Liver (tissue), 9 donors: ENCODE data around the gene SYNPO2. TPM values are rescaled to one million over a fixed set of nuclear protein-coding genes. Genes with fewer than 3 reads are reported as not detected.

ENCODE experiments used
- DNase-seq: peaks from one replicate; pipeline ENCODE4 v3.0.0-alpha.2; 2017; ENCODE audit warnings: low spot score
- H3K27ac ChIP-seq, 2 donors: one replicate each; pipeline ENCODE4 v1.7.0; 2013; ENCODE audit warnings: inconsistent platforms in 2 of 2, low read length in 2 of 2, control low read depth in 1 of 2, low read depth in 1 of 2, mild to moderate bottlenecking in 1 of 2
- H3K27me3 ChIP-seq, 4 donors: one replicate each; pipeline versions ENCODE4 v1.6.1 to v1.7.0; 2013; ENCODE audit warnings: low read length in 3 of 4, inconsistent platforms in 1 of 4, mild to moderate bottlenecking in 1 of 4, moderate library complexity in 1 of 4; ENCODE audit not compliant: control insufficient read depth in 4 of 4, insufficient read depth in 4 of 4
- H3K36me3 ChIP-seq, 4 donors: one replicate each; pipeline versions ENCODE4 v1.6.1 to v1.7.0; 2013; ENCODE audit warnings: low read length in 3 of 4, mild to moderate bottlenecking in 3 of 4, low read depth in 1 of 4, moderate library complexity in 1 of 4; ENCODE audit not compliant: control insufficient read depth in 4 of 4, insufficient read depth in 3 of 4
- H3K4me1 ChIP-seq, 4 donors: one replicate each; pipeline versions ENCODE4 v1.6.1 to v1.7.0; 2013; ENCODE audit warnings: low read length in 3 of 4, mild to moderate bottlenecking in 3 of 4, moderate library complexity in 1 of 4; ENCODE audit not compliant: control insufficient read depth in 4 of 4, insufficient read depth in 4 of 4
- H3K4me3 ChIP-seq, 3 donors: one replicate each; pipeline versions ENCODE4 v1.6.1 to v1.7.0; 2013; ENCODE audit warnings: low read length in 3 of 3, control low read depth in 1 of 3, low read depth in 1 of 3, mild to moderate bottlenecking in 1 of 3
- H3K9ac ChIP-seq, 2 donors: one replicate each; pipeline ENCODE4 v1.7.0; 2013; ENCODE audit warnings: low read length in 2 of 2, mild to moderate bottlenecking in 2 of 2, moderate library complexity in 2 of 2, control low read depth in 1 of 2, low read depth in 1 of 2
- H3K9me3 ChIP-seq, 4 donors: one replicate each; pipeline versions ENCODE4 v1.6.1 to v1.7.0; 2013; ENCODE audit warnings: low read length in 3 of 4; ENCODE audit not compliant: control insufficient read depth in 4 of 4
- ATF3 ChIP-seq: IDR thresholded peaks from 2 replicates; pipeline ENCODE4 v1.6.1; 2016; ENCODE audit warnings: antibody characterized with exemption
- CTCF ChIP-seq: fragments of 150-350 bp; IDR thresholded peaks from 2 replicates; pipeline ENCODE4 v1.5.1; 2017; ENCODE audit warnings: improper control_type of control experiment, low read depth, low read length; ENCODE audit not compliant: missing input control
- EGR1 ChIP-seq, 2 donors: IDR thresholded peaks; 2 replicates each; pipeline ENCODE4 v1.6.1; 2016 to 2018; ENCODE audit warnings: antibody characterized with exemption in 2 of 2, low read depth in 2 of 2
- FOXA1 ChIP-seq: IDR thresholded peaks from 2 replicates; pipeline ENCODE4 v1.6.1; 2016; ENCODE audit warnings: antibody characterized with exemption
- FOXA2 ChIP-seq: IDR thresholded peaks from 2 replicates; pipeline ENCODE4 v1.6.1; 2016; ENCODE audit warnings: antibody characterized with exemption
- HNF4A ChIP-seq, 2 donors: conservative IDR thresholded peaks; 2 replicates each; pipeline ENCODE4 v1.6.1; 2016; ENCODE audit warnings: antibody characterized with exemption in 2 of 2, mild to moderate bottlenecking in 2 of 2
- HNF4G ChIP-seq: IDR thresholded peaks from 2 replicates; pipeline ENCODE4 v1.6.1; 2016; ENCODE audit warnings: antibody characterized with exemption
- JUND ChIP-seq, 2 donors: IDR thresholded peaks; 2 replicates each; pipeline ENCODE4 v1.6.1; 2016; ENCODE audit warnings: antibody characterized with exemption in 2 of 2
- MAX ChIP-seq: IDR thresholded peaks from 2 replicates; pipeline ENCODE4 v1.6.1; 2016; ENCODE audit warnings: antibody characterized with exemption
- NR2F2 ChIP-seq: IDR thresholded peaks from 2 replicates; pipeline ENCODE4 v1.6.1; 2016; ENCODE audit warnings: antibody characterized with exemption
- REST ChIP-seq: IDR thresholded peaks from 2 replicates; pipeline ENCODE4 v1.6.1; 2016; ENCODE audit warnings: antibody characterized with exemption, mild to moderate bottlenecking
- RXRA ChIP-seq, 2 donors: IDR thresholded peaks; 2 replicates each; pipeline ENCODE4 v1.6.1; 2017 to 2018; ENCODE audit warnings: antibody characterized with exemption in 2 of 2, mild to moderate bottlenecking in 1 of 2
- SP1 ChIP-seq: IDR thresholded peaks from 2 replicates; pipeline ENCODE4 v1.6.1; 2018; ENCODE audit warnings: antibody characterized with exemption, mild to moderate bottlenecking
- TAF1 ChIP-seq: conservative IDR thresholded peaks from 2 replicates; pipeline ENCODE4 v1.6.1; 2016; ENCODE audit warnings: antibody characterized with exemption, mild to moderate bottlenecking
- ZBTB33 ChIP-seq: IDR thresholded peaks from 2 replicates; pipeline ENCODE4 v1.6.1; 2016; ENCODE audit warnings: antibody characterized with exemption
- WGBS: extraction: QIAGEN DNeasy Blood & Tissue Kit; methylation state at CpG from one replicate; pipeline ENCODE4 v1.1.7; 2013; 5-methylcytosine and 5-hydroxymethylcytosine counted together
- polyA plus RNA-seq, 2 donors: library from polyadenylated mRNA; stranded (reverse) in 1 of 2; unstranded in 1 of 2; fragments of 200-250 nt in 1 of 2; fragments of >200 nt in 1 of 2; fragmentation: Nextera tagmentation in 1 of 2; extraction: Ambion mirVana in 1 of 2; gene quantifications; one replicate each; pipeline versions ENCODE4 v1.2.1 to v1.2.3, GENCODE V29; 2013 to 2015
- total RNA-seq, 2 donors: library from RNA; depleted of rRNA; stranded (reverse); fragments of >200 nt; gene quantifications; one replicate each; pipeline ENCODE4 v1.2.3, GENCODE V29; 2014
- donor health status: healthy.
- donor health status: healthy.
- donor health status: healthy.
- donor health status: healthy.
- donor health status: healthy.

Gene SYNPO2
- total and polyA plus RNA-seq, 4 donors, result 2.4 to 10.9 (median 3.4) TPM

GRCh38 chr4:119040694-119041185 is 152.1 kb downstream of the SYNPO2 start:
- peak; percentile 39 for TF ChIP-seq NR2F2
- no peak for TF ChIP-seq JUND (IDR thresholded peaks at IDR 0.05)
- no peak for TF ChIP-seq HNF4G
- Histone ChIP-seq H3K9ac (no peak overlapping the region), H3K9me3 (no peaks in the 10 kb centered on the region), H3K27ac (peak overlapping the region in 1 of 2 donors; percentile 38), H3K36me3 (no peaks in the 10 kb centered on the region), H3K4me1 (peaks cover 0 to 15% (median 11%) of the 10 kb centered on the region in 4 donors), H3K4me3 (no peak overlapping the region), H3K27me3 (no peaks in the 10 kb centered on the region)
- no peak for DNase-seq
- WGBS, result 50% methylated on average over 2 of the region's 2 CpGs

- H3K36me3 ChIP-seq, result no peaks in the 10 kb centered on the region
- H3K4me3 ChIP-seq, result no peak overlapping the region
- TF ChIP-seq SP1 (no peak), HNF4A (conservative IDR thresholded peaks at IDR 0.05) (no peak), RXRA (IDR thresholded peaks at IDR 0.05) (no peak), EGR1 (IDR thresholded peaks at IDR 0.05; ENCODE audit: low read depth in 2 of 2) (no peak), TAF1 (no peak), JUND (IDR thresholded peaks at IDR 0.05) (no peak), ATF3 (no peak), MAX (no peak), REST (no peak), HNF4G (no peak), FOXA2 (no peak), FOXA1 (no peak), CTCF (no peak), ZBTB33 (no peak)
- H3K4me1 ChIP-seq, result peaks cover 0 to 15% (median 11%) of the 10 kb centered on the region in 4 donors
- no peak overlapping the region for H3K9ac ChIP-seq
- no peak overlapping the region for H3K27ac ChIP-seq
- no peak for DNase-seq
- H3K9me3 ChIP-seq, result no peaks in the 10 kb centered on the region
- WGBS, result 74% methylated on average over 2 of the region's 2 CpGs
- no peaks in the 10 kb centered on the region for H3K27me3 ChIP-seq
These were observed 152.7 kb downstream of the SYNPO2 start for GRCh38 chr4:119041396-119041795.
